ENCODE measurements around the gene ST6GALNAC6.

Gene ST6GALNAC6

GRCh38 chr9:127915801-127916719 is 16.7 kb upstream of the ST6GALNAC6 start:
- DNase-seq = peak; percentile 20

DNA sequence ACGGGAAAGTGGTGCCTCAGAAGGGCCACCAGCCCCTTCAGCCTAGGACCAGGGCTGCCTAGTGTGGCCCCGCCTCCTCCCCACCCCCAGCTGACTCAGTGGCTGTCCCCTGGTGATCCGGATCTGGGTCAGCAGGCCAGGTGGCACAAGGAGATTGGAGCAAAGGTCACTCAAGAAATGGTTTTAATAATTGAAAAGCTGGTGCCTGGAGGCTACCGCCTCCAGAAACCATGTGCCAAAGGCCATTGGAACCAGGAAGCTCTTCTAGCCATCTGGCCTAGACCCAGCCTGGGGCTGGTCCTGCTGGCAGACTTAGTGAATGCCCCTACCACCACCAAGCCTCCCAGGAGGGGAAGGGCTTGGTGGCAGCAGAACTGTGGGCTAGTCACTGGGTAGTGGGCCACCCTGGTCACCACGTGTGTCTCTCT is 15.9 kb upstream of the ST6GALNAC6 start:
- no peak for DNase-seq

DNA sequence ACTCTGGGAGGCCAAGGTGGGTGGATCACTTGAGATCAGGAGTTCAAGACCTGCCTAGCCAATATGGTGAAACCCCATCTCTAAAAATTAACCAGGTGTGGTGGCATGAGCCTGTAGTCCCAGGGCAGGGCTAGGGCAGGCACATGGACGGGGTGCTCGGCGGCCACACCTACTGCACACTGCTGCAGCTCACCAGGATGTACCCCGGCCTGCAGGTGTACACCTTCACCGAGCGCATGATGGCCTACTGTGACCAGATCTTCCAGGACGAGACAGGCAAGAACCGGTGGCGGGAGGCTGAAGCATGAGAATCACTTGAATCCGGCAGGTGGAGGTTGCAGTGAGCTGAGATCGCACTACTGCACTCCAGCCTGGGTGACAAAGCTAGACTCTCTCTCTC is 14.3 kb upstream of the ST6GALNAC6 start:
- DNase-seq = no peak

GRCh38 chr9:127912882-127913281 is 13.5 kb upstream of the ST6GALNAC6 start:
- peak; percentile 30 for DNase-seq

DNA sequence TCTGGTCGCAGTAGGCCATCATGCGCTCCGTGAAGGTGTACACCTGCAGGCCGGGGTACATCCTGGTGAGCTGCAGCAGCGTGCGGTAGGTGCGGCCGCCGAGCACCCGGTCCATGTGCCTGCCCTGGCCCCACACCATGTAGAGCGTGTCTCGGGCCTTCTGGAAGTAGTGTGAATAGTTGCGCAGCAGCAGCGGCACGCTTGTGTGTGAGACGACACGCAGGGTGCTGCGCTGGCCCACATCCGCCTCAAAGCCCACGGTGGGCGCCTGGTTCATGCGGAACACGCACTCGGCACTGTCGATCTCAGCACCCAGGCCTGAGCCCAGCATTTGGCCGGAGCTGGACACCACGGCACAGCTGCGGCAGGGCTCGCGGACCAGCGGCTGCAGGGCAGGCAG is 12.9 kb upstream of the ST6GALNAC6 start:
- DNase-seq = no peak

GRCh38 chr9:127910613-127911205 is 11.3 kb upstream of the ST6GALNAC6 start:
- DNase-seq = no peak

DNA sequence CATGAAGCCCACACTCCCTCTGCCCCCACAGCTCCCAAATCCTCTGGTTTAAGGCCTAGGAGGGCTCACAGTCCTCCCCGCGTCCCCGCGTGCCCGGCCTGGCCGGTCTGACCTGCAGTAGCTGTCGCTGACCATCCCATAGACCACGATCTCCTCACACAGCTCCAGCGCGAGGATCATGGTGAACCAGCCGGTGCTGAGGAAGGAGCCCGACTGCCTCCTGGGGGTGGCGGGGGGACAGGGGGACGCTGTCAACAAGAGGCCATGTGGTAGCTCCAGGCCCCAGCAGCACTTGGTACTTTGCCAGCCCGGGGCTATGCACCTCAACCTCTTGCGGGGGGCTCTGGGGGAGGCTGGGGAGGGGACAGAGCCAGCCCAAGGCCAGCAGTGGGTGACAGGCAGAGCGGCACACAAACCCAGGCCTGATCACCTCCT is 10.5 kb upstream of the ST6GALNAC6 start:
- peak; percentile 68 for DNase-seq

DNA sequence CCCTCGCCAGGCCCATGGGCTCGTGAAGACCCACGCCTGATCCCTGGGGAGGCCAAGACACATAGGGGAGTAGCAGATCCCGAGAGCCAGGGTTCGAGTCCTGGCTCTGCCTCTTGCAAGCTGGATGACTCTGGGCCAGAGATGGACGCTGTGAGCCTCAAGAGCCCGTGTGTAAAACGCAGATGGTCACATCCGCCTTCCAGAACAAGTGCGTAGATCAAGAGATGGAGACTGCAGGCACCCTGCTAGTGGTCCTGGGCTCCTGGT is 9.2 kb upstream of the ST6GALNAC6 start:
- no peak for DNase-seq

DNA sequence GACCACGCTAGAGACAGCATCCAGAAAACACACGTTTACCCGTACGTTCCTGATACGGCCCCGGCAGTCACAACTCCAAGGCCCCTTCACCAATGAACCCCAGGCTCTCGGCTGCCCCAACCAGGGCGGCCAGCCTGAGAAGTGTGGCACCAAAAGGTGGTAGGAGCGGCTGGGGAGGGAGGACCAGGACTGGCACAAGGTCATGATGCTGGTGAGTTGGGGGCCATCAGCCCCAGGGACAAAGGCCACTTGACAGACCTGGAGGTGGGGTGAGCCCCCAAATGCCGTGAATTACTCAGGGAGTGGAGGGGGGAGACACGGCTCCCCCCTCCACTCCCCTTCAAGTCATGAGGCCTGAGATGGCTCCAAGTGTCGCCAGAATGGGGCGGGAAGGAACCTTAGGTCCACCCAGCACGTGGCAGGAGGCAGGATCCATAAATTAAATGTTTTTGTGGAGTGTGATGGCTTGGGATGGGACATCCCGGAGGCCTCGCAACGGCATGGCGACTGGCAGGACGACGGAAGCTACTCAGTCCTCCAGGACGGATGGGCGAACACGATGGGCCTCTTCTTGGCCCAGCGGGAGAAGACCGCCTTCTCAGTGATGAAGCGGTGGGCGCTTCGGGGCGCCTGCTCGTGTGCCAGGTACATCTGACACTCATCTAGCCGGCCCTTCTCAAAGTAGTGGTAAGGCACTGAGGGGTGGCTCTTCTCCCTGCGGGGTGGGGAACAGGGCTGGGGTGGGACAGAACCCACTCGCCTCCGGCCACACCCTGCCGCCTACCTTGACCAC is 8.7 kb upstream of the ST6GALNAC6 start:
- DNase-seq = no peak

GRCh38 chr9:127905788-127906191 is 6.4 kb upstream of the ST6GALNAC6 start:
- DNase-seq = no peak

GRCh38 chr9:127905004-127905728 is 5.8 kb upstream of the ST6GALNAC6 start:
- DNase-seq = no peak

- DNase-seq = no peak
Observed at GRCh38 chr9:127904561-127905003, 5.2 kb upstream of the ST6GALNAC6 start.

DNA sequence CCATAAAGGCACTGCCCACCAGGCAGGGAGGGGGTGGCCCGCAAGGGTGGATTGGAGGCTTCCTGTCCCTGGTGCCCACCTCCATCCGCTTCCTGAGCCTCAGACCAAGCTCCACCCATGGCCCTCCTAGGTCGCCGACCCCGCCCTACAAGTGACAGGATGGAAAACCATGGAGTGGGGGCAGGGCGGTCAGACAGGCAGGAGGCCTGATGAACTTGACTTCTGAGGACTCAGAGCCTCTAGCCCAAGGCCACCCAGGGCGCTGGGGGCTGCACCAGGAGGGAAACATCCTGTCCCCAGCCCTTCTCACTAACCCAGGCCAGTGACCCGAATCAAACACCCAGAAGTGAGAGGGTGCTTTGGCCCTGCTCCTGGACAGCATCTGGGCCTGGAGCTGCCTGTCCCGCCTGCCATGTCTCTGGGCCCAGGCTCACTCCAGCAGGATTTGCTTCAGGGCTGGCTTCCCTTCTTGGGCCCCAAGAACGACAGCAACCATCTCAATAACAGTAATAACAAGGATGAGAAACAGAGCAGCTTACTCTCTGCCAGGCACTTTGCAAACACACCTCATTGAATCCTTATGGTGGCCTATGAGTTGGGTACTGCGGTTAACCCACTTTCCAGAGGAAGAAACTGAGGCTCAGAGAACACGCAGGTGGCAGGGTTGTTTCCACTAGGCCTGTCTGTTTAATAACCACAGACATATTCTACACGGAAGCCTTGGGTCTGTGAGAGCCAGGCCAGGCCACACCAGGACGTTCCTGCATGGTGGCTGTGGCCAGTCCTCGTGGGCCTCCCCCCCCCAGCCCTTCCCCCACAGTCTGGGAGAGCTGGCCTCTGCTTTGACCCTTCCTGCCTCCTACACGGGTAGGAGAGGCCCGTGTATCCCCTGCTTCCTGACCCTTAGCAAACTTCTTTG is 4.4 kb upstream of the ST6GALNAC6 start:
- DNase-seq = no peak

DNA sequence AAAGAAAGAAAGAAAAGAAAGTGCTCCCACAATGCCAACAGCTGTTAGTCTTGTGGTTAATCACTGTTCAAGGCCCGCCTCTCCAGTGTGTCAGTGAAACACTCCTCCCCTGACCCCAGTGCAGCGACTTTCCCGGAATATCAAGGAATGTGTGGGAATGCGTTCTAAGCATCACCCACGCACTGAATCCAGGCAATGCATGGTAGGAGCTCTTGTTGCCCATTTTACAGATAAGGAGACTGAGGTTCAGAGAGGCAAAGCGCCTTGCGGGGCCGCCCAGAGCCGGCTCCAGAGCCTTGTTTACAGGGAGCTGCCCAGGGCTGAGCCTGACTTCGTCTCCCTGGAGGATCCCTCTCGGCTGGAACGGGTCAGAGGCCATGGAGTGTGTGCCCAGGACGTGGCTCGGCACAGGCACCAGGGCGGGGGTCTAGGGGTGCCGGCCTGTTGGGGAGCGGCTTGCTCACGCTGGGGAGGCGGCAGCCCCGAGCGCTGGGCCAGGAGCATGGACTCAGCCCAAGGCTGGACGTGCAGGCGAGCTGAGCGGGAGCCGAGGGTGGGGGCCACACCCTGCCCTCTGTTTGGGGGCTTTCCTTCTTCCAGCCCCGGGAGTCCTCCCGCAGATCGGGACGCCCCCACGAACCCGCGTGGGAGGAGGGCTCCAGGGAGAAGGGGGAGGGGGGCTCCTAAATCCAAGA is 823 bp downstream of the ST6GALNAC6 start:
- no peak for DNase-seq

- peak; percentile 89 for DNase-seq
Observed at GRCh38 chr9:127897193-127897692, 2.2 kb downstream of the ST6GALNAC6 start.

- DNase-seq = no peak
Observed at GRCh38 chr9:127896395-127897192, 2.8 kb downstream of the ST6GALNAC6 start.

GRCh38 chr9:127895811-127896210 is 3.6 kb downstream of the ST6GALNAC6 start:
- DNase-seq = no peak

DNA sequence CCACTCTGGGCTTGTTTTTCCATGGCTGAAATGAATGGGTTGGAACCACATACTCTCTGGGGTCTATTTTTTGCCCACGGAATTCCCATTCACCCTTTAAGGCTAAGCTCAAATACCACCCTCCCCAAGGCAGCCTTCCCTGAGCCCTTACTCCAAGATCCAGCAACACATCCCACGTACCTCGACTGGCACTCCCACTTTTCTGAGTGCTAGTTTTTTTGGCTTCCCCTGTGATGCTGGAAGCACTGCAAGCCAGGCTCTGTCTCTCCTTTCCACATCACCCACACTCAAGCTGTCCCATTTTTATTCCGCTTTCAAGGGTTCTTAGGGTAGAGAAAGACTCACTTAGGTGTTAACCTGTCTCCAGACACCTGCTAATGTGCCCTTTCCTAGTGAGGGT is 6.0 kb downstream of the ST6GALNAC6 start:
- DNase-seq = no peak

DNA sequence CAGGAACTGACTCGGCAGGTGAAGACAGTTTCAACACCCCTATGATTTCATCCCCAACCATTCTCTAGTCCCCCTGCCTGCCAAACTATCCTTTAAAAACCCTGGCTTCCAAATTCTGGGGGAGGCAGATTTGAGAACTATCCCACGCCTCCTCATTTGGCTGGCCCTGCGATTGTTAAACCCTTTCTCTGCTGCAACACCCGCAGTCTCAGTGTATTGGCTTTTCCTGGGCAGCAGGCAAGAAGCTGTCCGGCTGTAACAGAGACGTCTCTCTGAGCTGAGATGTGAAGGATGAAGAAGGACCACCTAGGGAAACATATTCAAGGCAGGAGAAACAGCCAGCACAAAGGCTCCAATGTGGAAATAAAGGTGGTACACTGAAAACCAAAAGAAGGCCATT is 6.6 kb downstream of the ST6GALNAC6 start:
- DNase-seq = no peak

DNA sequence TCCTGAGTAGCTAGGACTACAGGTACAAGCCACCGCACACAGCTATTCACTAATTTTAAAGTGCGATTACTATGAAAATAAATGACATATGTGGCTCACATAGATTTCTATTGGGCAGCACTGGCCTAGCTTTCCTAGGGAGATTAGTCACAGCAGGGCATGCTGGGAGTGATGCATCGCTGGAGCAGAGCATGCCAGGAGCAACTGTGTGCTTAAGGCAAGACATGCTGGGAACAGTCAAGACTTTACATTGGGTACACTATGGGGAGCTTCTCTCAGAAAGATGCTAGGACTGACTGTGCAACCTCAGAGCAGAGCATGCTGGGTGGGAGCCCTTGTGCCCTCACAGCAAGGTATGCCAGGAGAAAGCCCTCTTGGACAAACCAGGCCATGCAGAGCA is 9.3 kb downstream of the ST6GALNAC6 start:
- no peak for DNase-seq

Data from MV-4-11 (cell line).